Loucy (cell line): ENCODE results near the gene EBF3.

Experiments used
- H2AFZ ChIP-seq: fragments of 200-600 bp; sonication (generic); 2 replicates; pipeline ENCODE4 v1.6.0; 2016; ENCODE audit warnings: antibody characterized with exemption, mild to moderate bottlenecking, low read length, moderate library complexity
- H3F3A ChIP-seq: fragments of 200-600 bp; 2 replicates; pipeline ENCODE4 v1.6.0; 2016; ENCODE audit warnings: antibody characterized with exemption, low read depth, mild to moderate bottlenecking
- H3K27me3 ChIP-seq: fragments of 200-600 bp; sonication (generic); 2 replicates; pipeline ENCODE4 v1.6.1; 2014; ENCODE audit warnings: low read length, mild to moderate bottlenecking; ENCODE audit not compliant: insufficient read depth, poor library complexity, severe bottlenecking
- H3K36me3 ChIP-seq: fragments of 200-600 bp; sonication (generic); 2 replicates; pipeline ENCODE4 v1.6.1; 2016; ENCODE audit warnings: low read length; ENCODE audit not compliant: insufficient read depth
- H3K4me1 ChIP-seq: fragments of 200-600 bp; sonication (generic); 2 replicates; pipeline ENCODE4 v1.5.1; 2014; ENCODE audit warnings: low read length, mild to moderate bottlenecking; ENCODE audit not compliant: insufficient read depth, poor library complexity, severe bottlenecking
- H3K4me2 ChIP-seq: fragments of 200-600 bp; sonication (generic); 2 replicates; pipeline ENCODE4 v1.6.0; 2014; ENCODE audit warnings: antibody characterized with exemption, low read length, low read depth, mild to moderate bottlenecking; ENCODE audit not compliant: poor library complexity, severe bottlenecking
- H3K4me3 ChIP-seq: fragments of 200-600 bp; sonication (generic); 2 replicates; pipeline ENCODE4 v1.5.1; 2014; ENCODE audit warnings: low read length, mild to moderate bottlenecking, mixed read lengths; ENCODE audit not compliant: poor library complexity, severe bottlenecking
- H3K79me2 ChIP-seq: fragments of 200-600 bp; sonication (generic); 2 replicates; pipeline ENCODE4 v1.6.1; 2014; ENCODE audit warnings: low read length; ENCODE audit not compliant: insufficient read depth
- H3K9ac ChIP-seq: fragments of 200-600 bp; sonication (generic); 2 replicates; pipeline ENCODE4 v1.6.0; 2014; ENCODE audit warnings: mild to moderate bottlenecking, low read depth, low read length, moderate library complexity; ENCODE audit not compliant: poor library complexity, severe bottlenecking
- H3K9me2 ChIP-seq: fragments of 200-600 bp; sonication (generic); replicated peaks from 2 replicates; pipeline ENCODE4 v1.6.1; 2016; ENCODE audit warnings: low read depth, low read length, mixed read lengths
- H3K9me3 ChIP-seq: fragments of 200-600 bp; sonication (generic); 2 replicates; pipeline ENCODE4 v1.6.1; 2014; ENCODE audit warnings: mild to moderate bottlenecking, antibody characterized with exemption, low read length, low read depth; ENCODE audit not compliant: insufficient read depth
- H4K20me1 ChIP-seq: fragments of 200-600 bp; sonication (generic); 2 replicates; pipeline ENCODE4 v1.6.0; 2014; ENCODE audit warnings: antibody characterized with exemption, low read length, mild to moderate bottlenecking; ENCODE audit not compliant: insufficient read depth, poor library complexity, severe bottlenecking
- EZH2phosphoT487 ChIP-seq: fragments of 200-600 bp; IDR thresholded peaks from 2 replicates; pipeline ENCODE4 v1.6.1; 2018; ENCODE audit warnings: antibody characterized with exemption, mild to moderate bottlenecking, moderate library complexity, borderline replicate concordance
- TF ChIP-seq, protein P1 (sequence below): fragments of 200-600 bp; sonication (generic); conservative IDR thresholded peaks from 2 replicates; pipeline ENCODE4 v1.5.1; 2014; ENCODE audit warnings: mild to moderate bottlenecking, antibody characterized with exemption, low read length

Gene EBF3

DNA sequence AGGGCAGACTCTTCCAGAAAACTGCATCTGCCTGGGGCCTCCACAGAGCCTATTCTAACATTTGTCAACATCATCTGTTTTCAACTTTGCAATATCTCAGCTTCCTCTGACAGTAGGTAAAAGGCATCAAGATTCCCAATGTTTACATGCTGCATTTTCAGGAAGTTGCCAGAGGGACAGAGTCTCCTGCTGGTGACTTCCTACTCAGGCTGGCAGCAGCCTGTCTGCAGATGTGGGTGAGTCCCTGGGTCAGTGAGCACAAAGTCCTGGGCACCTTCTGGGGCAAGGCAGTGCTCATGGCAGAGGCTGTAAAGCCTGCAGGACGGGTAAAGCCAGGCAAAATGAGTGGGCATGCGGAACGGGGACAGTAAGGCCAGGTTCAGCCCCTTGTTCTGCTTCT lies 69.4 kb downstream of the EBF3 start:
- H3K4me3 ChIP-seq, result no peak overlapping the region
- H3K4me2 ChIP-seq, result no peak overlapping the region
- H4K20me1 ChIP-seq, result no peaks in the 10 kb centered on the region
- TF ChIP-seq EZH2phosphoT487, result no peak
- TF ChIP-seq, protein P1, sequence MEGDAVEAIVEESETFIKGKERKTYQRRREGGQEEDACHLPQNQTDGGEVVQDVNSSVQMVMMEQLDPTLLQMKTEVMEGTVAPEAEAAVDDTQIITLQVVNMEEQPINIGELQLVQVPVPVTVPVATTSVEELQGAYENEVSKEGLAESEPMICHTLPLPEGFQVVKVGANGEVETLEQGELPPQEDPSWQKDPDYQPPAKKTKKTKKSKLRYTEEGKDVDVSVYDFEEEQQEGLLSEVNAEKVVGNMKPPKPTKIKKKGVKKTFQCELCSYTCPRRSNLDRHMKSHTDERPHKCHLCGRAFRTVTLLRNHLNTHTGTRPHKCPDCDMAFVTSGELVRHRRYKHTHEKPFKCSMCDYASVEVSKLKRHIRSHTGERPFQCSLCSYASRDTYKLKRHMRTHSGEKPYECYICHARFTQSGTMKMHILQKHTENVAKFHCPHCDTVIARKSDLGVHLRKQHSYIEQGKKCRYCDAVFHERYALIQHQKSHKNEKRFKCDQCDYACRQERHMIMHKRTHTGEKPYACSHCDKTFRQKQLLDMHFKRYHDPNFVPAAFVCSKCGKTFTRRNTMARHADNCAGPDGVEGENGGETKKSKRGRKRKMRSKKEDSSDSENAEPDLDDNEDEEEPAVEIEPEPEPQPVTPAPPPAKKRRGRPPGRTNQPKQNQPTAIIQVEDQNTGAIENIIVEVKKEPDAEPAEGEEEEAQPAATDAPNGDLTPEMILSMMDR, result no peak
- H3K79me2 ChIP-seq, result no peaks in the 10 kb centered on the region
- H3F3A ChIP-seq, result no peaks in the 10 kb centered on the region
- H3K9me2 ChIP-seq, result no peaks in the 10 kb centered on the region
- H3K9me3 ChIP-seq, result no peaks in the 10 kb centered on the region
- H2AFZ ChIP-seq, result no peak overlapping the region
- H3K27me3 ChIP-seq, result no peaks in the 10 kb centered on the region
- no peaks in the 10 kb centered on the region for H3K36me3 ChIP-seq
- no peaks in the 10 kb centered on the region for H3K4me1 ChIP-seq
- no peak overlapping the region for H3K9ac ChIP-seq

DNA sequence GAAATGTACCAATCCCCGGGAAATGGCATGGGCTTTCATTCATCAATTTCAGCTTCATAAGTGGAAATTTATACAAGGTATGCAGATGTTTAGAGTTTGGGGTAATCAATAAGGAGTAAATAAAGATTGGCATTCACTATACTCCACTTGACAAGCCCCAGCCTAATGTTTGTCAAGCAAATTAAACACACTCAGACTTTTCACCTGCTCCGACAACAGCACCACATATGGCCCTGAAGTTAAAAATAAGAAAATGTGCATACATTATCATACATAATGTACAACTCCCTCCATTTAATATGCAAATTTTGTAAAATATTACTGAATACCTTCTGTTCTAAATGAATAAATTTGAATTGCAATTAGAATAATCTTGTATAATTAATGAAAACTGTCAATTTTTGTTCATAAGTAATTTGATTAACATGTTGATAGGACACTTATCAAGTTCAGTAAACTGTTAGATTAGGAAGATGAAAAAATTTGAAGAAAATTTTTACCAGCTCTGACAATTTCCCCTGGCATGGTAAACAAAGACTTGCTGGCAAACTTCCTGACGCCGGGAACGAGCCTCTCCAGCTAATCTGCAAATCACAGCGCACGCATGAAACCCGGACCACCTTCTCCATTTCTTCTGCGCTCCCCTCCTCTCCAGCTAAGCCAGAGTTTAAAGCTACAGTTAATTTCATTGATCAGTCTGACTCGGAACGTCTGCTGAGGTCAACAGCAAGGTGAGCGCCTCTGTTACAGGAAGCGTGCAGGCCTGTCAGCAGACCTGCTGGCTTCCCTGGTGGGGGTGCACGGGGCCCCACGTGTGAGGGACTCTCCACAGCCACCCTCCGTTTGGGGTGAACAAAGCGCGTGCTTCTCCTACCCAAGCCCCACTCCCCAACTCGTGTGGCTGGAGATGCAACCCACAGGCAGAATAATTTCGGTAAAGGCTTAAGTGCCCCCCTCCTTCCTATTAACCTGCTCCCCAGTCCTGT lies 70.7 kb downstream of the EBF3 start:
- Histone ChIP-seq H3F3A (no peaks in the 10 kb centered on the region), H4K20me1 (no peaks in the 10 kb centered on the region), H3K9me3 (no peaks in the 10 kb centered on the region), H3K9ac (no peak overlapping the region), H3K36me3 (no peaks in the 10 kb centered on the region), H3K79me2 (no peaks in the 10 kb centered on the region), H2AFZ (no peak overlapping the region), H3K9me2 (no peaks in the 10 kb centered on the region), H3K4me3 (no peak overlapping the region), H3K4me1 (no peaks in the 10 kb centered on the region), H3K27me3 (no peaks in the 10 kb centered on the region), H3K4me2 (no peak overlapping the region)
- TF ChIP-seq, protein P1, result no peak
- TF ChIP-seq EZH2phosphoT487, result no peak

DNA sequence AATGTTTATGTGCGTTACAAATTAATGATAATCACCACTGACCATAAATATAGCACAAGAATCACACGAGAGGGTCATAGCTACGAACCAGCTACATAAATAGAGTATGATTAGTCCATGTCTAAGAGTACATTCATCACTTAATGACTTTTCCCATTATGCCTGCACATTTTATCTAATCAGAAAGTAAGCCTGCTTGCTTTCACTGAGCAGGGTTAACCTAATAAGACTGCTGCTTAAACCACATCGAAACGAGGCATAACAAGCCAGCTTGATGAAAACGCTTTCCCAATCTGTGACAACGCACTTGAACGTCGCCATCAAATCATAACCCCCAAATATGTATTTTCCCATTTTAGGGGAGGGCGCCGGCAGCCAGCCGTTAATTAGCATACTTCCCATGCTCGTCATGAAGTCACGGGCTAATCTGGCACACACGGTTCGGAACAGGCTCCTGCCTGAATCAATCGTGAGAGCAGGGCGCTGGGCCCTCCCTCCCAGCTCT lies 71.5 kb downstream of the EBF3 start:
- no peaks in the 10 kb centered on the region for H3K36me3 ChIP-seq
- H3K9me2 ChIP-seq, result no peaks in the 10 kb centered on the region
- no peak overlapping the region for H2AFZ ChIP-seq
- H3K79me2 ChIP-seq, result no peaks in the 10 kb centered on the region
- TF ChIP-seq EZH2phosphoT487, result no peak
- TF ChIP-seq, protein P1, result no peak
- no peak overlapping the region for H3K4me3 ChIP-seq
- H3K4me1 ChIP-seq, result no peaks in the 10 kb centered on the region
- no peaks in the 10 kb centered on the region for H3K9me3 ChIP-seq
- no peak overlapping the region for H3K4me2 ChIP-seq
- H3K9ac ChIP-seq, result no peak overlapping the region
- H4K20me1 ChIP-seq, result no peaks in the 10 kb centered on the region
- H3K27me3 ChIP-seq, result no peaks in the 10 kb centered on the region
- no peaks in the 10 kb centered on the region for H3F3A ChIP-seq
